GM18526 (cell line): ENCODE measurements around the gene ABCB1.

Experiments used
- POLR2A ChIP-seq: IDR thresholded peaks from 3 replicates; pipeline ENCODE4 v1.6.1; 2011; ENCODE audit not compliant: insufficient read length; ENCODE audit errors: extremely low read depth

Gene ABCB1

GRCh38 chr7:87548123-87548919 lies 52.4 kb downstream of the ABCB1 start:
- TF ChIP-seq POLR2A = no peak

GRCh38 chr7:87545760-87546159 lies 54.9 kb downstream of the ABCB1 start:
- TF ChIP-seq POLR2A = no peak

- TF ChIP-seq POLR2A = no peak
Observed at GRCh38 chr7:87543623-87544022, 57.1 kb downstream of the ABCB1 start.

GRCh38 chr7:87541648-87542047 lies 59.0 kb downstream of the ABCB1 start:
- TF ChIP-seq POLR2A = no peak

- TF ChIP-seq POLR2A = no peak
Observed at GRCh38 chr7:87538052-87538451, 62.6 kb downstream of the ABCB1 start.

- no peak for TF ChIP-seq POLR2A
Observed at GRCh38 chr7:87534072-87534471, 66.6 kb downstream of the ABCB1 start.

- TF ChIP-seq POLR2A = no peak
Observed at GRCh38 chr7:87530126-87530525, 70.6 kb downstream of the ABCB1 start.

- TF ChIP-seq POLR2A = no peak
Observed at GRCh38 chr7:87528730-87529129, 72.0 kb downstream of the ABCB1 start.

GRCh38 chr7:87518735-87519134 lies 81.9 kb downstream of the ABCB1 start:
- no peak for TF ChIP-seq POLR2A

- TF ChIP-seq POLR2A = no peak
Observed at GRCh38 chr7:87517891-87518290, 82.8 kb downstream of the ABCB1 start.

GRCh38 chr7:87517136-87517815 lies 83.4 kb downstream of the ABCB1 start:
- no peak for TF ChIP-seq POLR2A

- no peak for TF ChIP-seq POLR2A
Observed at GRCh38 chr7:87513735-87514335, 86.8 kb downstream of the ABCB1 start.

- TF ChIP-seq POLR2A = no peak
Observed at GRCh38 chr7:87512906-87513305, 87.8 kb downstream of the ABCB1 start.

GRCh38 chr7:87511510-87511909 lies 89.2 kb downstream of the ABCB1 start:
- no peak for TF ChIP-seq POLR2A

GRCh38 chr7:87510411-87510875 lies 90.2 kb downstream of the ABCB1 start:
- TF ChIP-seq POLR2A = no peak

GRCh38 chr7:87507446-87507845 lies 93.2 kb downstream of the ABCB1 start:
- TF ChIP-seq POLR2A = no peak
